Vagina (tissue), 2 donors: ENCODE results near the gene STARD4.

Experiments
- CTCF ChIP-seq, 3 experiments: fragments of 450-650 bp in 2 of 3; fragments of 200-600 bp in 1 of 3; sonication (generic) in 1 of 3; IDR thresholded peaks; one replicate each; pipeline ENCODE4 v1.5.1; 2017 to 2019; ENCODE audit warnings: antibody characterized with exemption in 3 of 3, mild to moderate bottlenecking in 2 of 3, moderate library complexity in 2 of 3
- POLR2A ChIP-seq, 2 donors: fragments of 450-650 bp; IDR thresholded peaks; one replicate each; pipeline ENCODE4 v1.6.1; 2017; ENCODE audit warnings: antibody characterized with exemption in 2 of 2, mild to moderate bottlenecking in 2 of 2, moderate library complexity in 2 of 2
- POLR2AphosphoS5 ChIP-seq, 2 donors: sonication (generic); formaldehyde crosslinking; IDR thresholded peaks; one replicate each; pipeline ENCODE4 v1.9.0; 2017; ENCODE audit warnings: antibody characterized with exemption in 2 of 2, mild to moderate bottlenecking in 2 of 2, low read depth in 1 of 2; ENCODE audit not compliant: insufficient read depth in 1 of 2

GRCh38 chr5:111472579-111472978 is 39.8 kb downstream of the STARD4 start:
- TF ChIP-seq CTCF (IDR thresholded peaks at IDR 0.05) (no peak), POLR2A (IDR thresholded peaks at IDR 0.05) (no peak), POLR2AphosphoS5 (IDR thresholded peaks at IDR 0.05; ENCODE audit: insufficient read depth in 1 of 2, low read depth in 1 of 2) (no peak)
